LNCaP clone FGC (cell line): ENCODE data around the gene ATP6AP1.

Experiments
- DNase-seq: peaks from one replicate; pipeline ENCODE4 v3.0.0-alpha.2; 2011; ENCODE audit warnings: low read depth
- H3K4me3 ChIP-seq: 2 replicates; pipeline ENCODE4 v1.5.1; 2011; ENCODE audit warnings: mild to moderate bottlenecking, low read depth, low read length, control low read depth
- CTCF ChIP-seq: IDR thresholded peaks from 2 replicates; pipeline ENCODE4 v1.5.1; 2012; ENCODE audit warnings: mild to moderate bottlenecking; ENCODE audit not compliant: control insufficient read depth, insufficient read depth; ENCODE audit errors: extremely low read depth

ATP6AP1 gene

DNA sequence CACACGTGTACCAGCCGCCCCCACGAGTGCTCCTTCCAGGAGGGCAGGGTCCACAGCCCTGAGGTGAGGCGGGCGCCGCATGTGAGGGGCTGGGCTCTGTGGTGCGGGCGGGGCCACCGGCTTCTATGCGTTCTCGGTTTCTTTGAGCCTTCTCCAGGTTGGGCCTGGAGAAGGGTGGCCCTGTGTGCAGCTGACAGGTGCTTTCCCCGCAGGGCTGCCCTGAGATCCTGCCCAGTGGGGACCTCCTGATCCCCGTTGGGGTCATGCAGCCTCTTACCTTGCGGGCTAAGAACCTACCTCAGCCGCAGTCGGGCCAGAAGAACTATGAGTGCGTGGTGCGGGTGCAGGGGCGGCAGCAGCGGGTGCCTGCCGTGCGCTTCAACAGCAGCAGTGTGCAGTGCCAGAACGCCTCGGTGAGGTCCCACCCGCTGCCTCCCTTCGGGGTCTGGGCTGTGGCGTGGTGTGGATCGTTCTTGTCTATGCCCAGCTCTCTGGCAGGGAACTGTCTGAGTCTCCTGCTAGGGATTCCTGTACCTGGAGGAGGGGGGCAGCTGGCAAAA lies 36.4 kb downstream of the ATP6AP1 start:
- no peak for DNase-seq
- no peak for TF ChIP-seq CTCF

DNA sequence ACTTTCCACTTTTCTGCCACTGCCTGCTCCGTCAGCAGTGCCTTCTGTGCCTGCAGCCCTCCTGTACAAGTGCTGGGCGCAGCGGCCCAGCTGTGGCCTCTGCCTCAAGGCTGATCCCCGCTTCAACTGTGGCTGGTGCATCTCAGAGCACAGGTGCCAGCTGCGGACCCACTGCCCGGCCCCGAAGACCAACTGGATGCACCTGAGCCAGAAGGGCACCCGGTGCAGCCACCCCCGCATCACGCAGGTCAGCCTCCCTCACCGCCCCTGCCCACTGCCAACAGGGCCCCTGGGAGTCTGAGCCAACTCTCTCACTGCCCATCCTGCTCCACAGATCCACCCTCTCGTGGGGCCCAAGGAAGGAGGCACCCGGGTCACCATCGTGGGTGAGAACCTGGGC lies 37.1 kb downstream of the ATP6AP1 start:
- TF ChIP-seq CTCF, result no peak
- DNase-seq, result no peak
- H3K4me3 ChIP-seq, result no peak overlapping the region

More for the DNA sequence above, 36.4 kb downstream of the ATP6AP1 start:
- no peak overlapping the region for H3K4me3 ChIP-seq

GRCh38 chrX:154466036-154466435 lies 37.6 kb downstream of the ATP6AP1 start:
- H3K4me3 ChIP-seq, result no peak overlapping the region
- TF ChIP-seq CTCF, result no peak
- no peak for DNase-seq

- DNase-seq, result no peak
- H3K4me3 ChIP-seq, result no peak overlapping the region
- TF ChIP-seq CTCF, result no peak
These were observed 38.4 kb downstream of the ATP6AP1 start for GRCh38 chrX:154466907-154467306.

DNA sequence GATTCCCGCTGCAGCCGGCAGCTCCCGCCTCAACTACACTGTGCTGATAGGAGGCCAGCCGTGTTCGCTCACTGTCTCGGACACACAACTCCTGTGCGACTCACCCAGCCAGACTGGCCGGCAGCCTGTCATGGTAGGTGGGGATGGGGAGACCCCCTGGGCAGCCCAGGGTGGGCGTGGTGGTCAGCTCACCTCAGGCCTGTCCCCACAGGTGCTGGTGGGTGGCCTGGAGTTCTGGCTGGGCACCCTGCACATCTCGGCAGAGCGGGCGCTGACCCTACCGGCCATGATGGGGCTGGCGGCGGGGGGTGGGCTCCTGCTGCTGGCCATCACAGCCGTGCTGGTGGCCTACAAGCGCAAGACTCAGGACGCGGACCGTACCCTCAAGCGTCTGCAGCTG lies 39.1 kb downstream of the ATP6AP1 start:
- TF ChIP-seq CTCF, result no peak
- no peak for DNase-seq
- H3K4me3 ChIP-seq, result no peak overlapping the region

GRCh38 chrX:154468217-154468616 lies 39.7 kb downstream of the ATP6AP1 start:
- TF ChIP-seq CTCF, result no peak
- no peak overlapping the region for H3K4me3 ChIP-seq
- no peak for DNase-seq

DNA sequence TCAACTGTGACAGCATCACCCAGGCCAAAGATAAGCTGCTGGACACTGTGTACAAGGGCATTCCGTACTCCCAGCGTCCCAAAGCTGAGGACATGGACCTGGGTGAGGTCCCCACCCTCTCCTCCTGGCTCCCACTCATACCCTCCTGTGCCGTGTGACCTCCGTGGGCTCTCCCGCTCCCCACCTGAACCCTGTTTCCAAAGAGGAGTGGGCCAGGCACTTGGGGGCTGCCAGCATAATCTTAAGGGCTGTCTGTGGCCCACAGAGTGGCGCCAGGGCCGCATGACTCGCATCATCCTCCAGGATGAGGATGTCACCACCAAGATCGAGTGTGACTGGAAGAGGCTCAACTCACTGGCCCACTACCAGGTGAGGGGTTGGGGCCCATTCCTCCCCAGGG lies 40.6 kb downstream of the ATP6AP1 start:
- H3K4me3 ChIP-seq, result no peak overlapping the region
- TF ChIP-seq CTCF, result no peak
- no peak for DNase-seq
